Thyroid gland (tissue), 4 donors: ENCODE measurements around the gene PLXNA4. TPM values are rescaled to one million over a fixed set of nuclear protein-coding genes. Genes with fewer than 3 reads are reported as not detected.

ENCODE experiments used
- DNase-seq, 2 donors: peaks; one replicate each; pipeline ENCODE4 v3.0.0-alpha.2; 2019
- H3K27ac ChIP-seq, 3 donors: fragments of 200-600 bp; sonication (generic); 1 replicate in 2 of 3; 2 replicates in 1 of 3; pipeline ENCODE4 v1.5.1; 2016 to 2019; ENCODE audit warnings: mild to moderate bottlenecking in 1 of 3, moderate library complexity in 1 of 3
- H3K27me3 ChIP-seq: fragments of 200-600 bp; sonication (generic); one replicate; pipeline ENCODE4 v1.5.1; 2019
- H3K36me3 ChIP-seq, 2 donors: fragments of 200-600 bp; sonication (generic); one replicate each; pipeline ENCODE4 v1.5.1; 2016 to 2019
- H3K4me1 ChIP-seq, 2 donors: fragments of 200-600 bp; sonication (generic); one replicate each; pipeline ENCODE4 v1.5.1; 2017 to 2019
- H3K4me3 ChIP-seq, 3 donors: fragments of 200-600 bp; sonication (generic); replicated peaks in 1 of 3; 1 replicate in 2 of 3; 2 replicates in 1 of 3; pipeline ENCODE4 v1.5.1; 2016; ENCODE audit warnings: mild to moderate bottlenecking in 1 of 3
- H3K9me3 ChIP-seq: fragments of 200-600 bp; sonication (generic); one replicate; pipeline ENCODE4 v1.5.1; 2017
- CTCF ChIP-seq, 6 experiments: fragments of 200-600 bp in 3 of 6; fragments of 450-650 bp in 3 of 6; sonication (generic) in 3 of 6; IDR thresholded peaks; one replicate each; pipeline ENCODE4 v1.5.1; 2016 to 2019; ENCODE audit warnings: antibody characterized with exemption in 6 of 6, mild to moderate bottlenecking in 2 of 6, inconsistent platforms in 1 of 6, moderate library complexity in 1 of 6
- POLR2A ChIP-seq, 2 donors: fragments of 450-650 bp; IDR thresholded peaks; one replicate each; pipeline ENCODE4 v1.6.1; 2017; ENCODE audit warnings: antibody characterized with exemption in 2 of 2, mild to moderate bottlenecking in 2 of 2, moderate library complexity in 1 of 2
- WGBS, 2 donors: methylation state at CpG; one replicate each; pipeline ENCODE4 v1.1.5; 2017; 5-methylcytosine and 5-hydroxymethylcytosine counted together
- intact Hi-C: fragments of 100-400 bp; cut with DNase I; formaldehyde crosslinking; loops from one replicate; pipeline ENCODE4 v1.15.1; 2023
- total RNA-seq, 4 donors: library from RNA; depleted of rRNA; stranded (reverse); fragments of >200 nt; gene quantifications; one replicate each; pipeline ENCODE4 v1.2.3, GENCODE V29; 2016

Gene PLXNA4
- total RNA-seq, 4 donors from 2014 or later: 1.3 to 8.3 (median 2.4) TPM

- H3K36me3 ChIP-seq: no peaks in the 10 kb centered on the region
Measured at GRCh38 chr7:132098327-132098726, 477.9 kb downstream of the PLXNA4 start.

GRCh38 chr7:132097550-132098134, 478.6 kb downstream of the PLXNA4 start:
- 78 to 83% methylated on average over 9 of the region's 9 CpGs for WGBS, 2 donors
- intact Hi-C loops: no loop called here

More at GRCh38 chr7:132098327-132098726, 477.9 kb downstream of the PLXNA4 start:
- Histone ChIP-seq H3K4me1 (no peaks in the 10 kb centered on the region), H3K27ac (no peak overlapping the region), H3K4me3 (no peak overlapping the region), H3K27me3 (no peaks in the 10 kb centered on the region), H3K9me3 (no peaks in the 10 kb centered on the region)
- TF ChIP-seq CTCF (IDR thresholded peaks at IDR 0.05) (no peak), POLR2A (IDR thresholded peaks at IDR 0.05) (no peak)
- DNase-seq: no peak
- intact Hi-C loops: no loop called here
- 32 to 41% methylated on average over 1 of the region's 1 CpG for WGBS, 2 donors

GRCh38 chr7:132095111-132095765, 481.0 kb downstream of the PLXNA4 start:
- H3K27ac ChIP-seq: no peak overlapping the region
- H3K4me3 ChIP-seq: no peak overlapping the region
- 73% methylated on average over 5 of the region's 5 CpGs for WGBS, 2 donors
- H3K36me3 ChIP-seq: no peaks in the 10 kb centered on the region
- TF ChIP-seq CTCF (IDR thresholded peaks at IDR 0.05): no peak
- no peak for TF ChIP-seq POLR2A (IDR thresholded peaks at IDR 0.05)
- no peaks in the 10 kb centered on the region for H3K9me3 ChIP-seq
- H3K4me1 ChIP-seq: no peaks in the 10 kb centered on the region
- no peak for DNase-seq
- intact Hi-C loops: no loop called here
- H3K27me3 ChIP-seq: no peaks in the 10 kb centered on the region

More at GRCh38 chr7:132097550-132098134, 478.6 kb downstream of the PLXNA4 start:
- Histone ChIP-seq H3K4me1 (no peaks in the 10 kb centered on the region), H3K27me3 (no peaks in the 10 kb centered on the region), H3K27ac (no peak overlapping the region), H3K9me3 (no peaks in the 10 kb centered on the region), H3K4me3 (no peak overlapping the region), H3K36me3 (no peaks in the 10 kb centered on the region)
- TF ChIP-seq POLR2A (IDR thresholded peaks at IDR 0.05): no peak
- TF ChIP-seq CTCF (IDR thresholded peaks at IDR 0.05): no peak
- no peak for DNase-seq

- H3K27me3 ChIP-seq: no peaks in the 10 kb centered on the region
- H3K4me3 ChIP-seq: no peak overlapping the region
- H3K36me3 ChIP-seq: no peaks in the 10 kb centered on the region
- no peaks in the 10 kb centered on the region for H3K4me1 ChIP-seq
- H3K27ac ChIP-seq: no peak overlapping the region
- TF ChIP-seq POLR2A (IDR thresholded peaks at IDR 0.05) (no peak), CTCF (IDR thresholded peaks at IDR 0.05) (no peak)
- no peak for DNase-seq
- WGBS, 2 donors: 59% methylated on average over 4 of the region's 4 CpGs; no CpG with 5 or more reads in 1 of the 2 donors
- H3K9me3 ChIP-seq: no peaks in the 10 kb centered on the region
- intact Hi-C loops: no loop called here
Measured at GRCh38 chr7:132092106-132092505, 484.2 kb downstream of the PLXNA4 start.

GRCh38 chr7:132091706-132092105, 484.6 kb downstream of the PLXNA4 start:
- no peak overlapping the region for H3K4me3 ChIP-seq
- H3K9me3 ChIP-seq: no peaks in the 10 kb centered on the region
- no peak overlapping the region for H3K27ac ChIP-seq
- WGBS, 2 donors: 63 to 75% methylated on average over 1 of the region's 1 CpG
- H3K4me1 ChIP-seq: no peaks in the 10 kb centered on the region
- intact Hi-C loops: no loop called here
- TF ChIP-seq CTCF (IDR thresholded peaks at IDR 0.05) (no peak), POLR2A (IDR thresholded peaks at IDR 0.05) (no peak)
- H3K27me3 ChIP-seq: no peaks in the 10 kb centered on the region
- DNase-seq: no peak
- H3K36me3 ChIP-seq: no peaks in the 10 kb centered on the region
